SJSA1 (cell line): Measurements from ENCODE around the gene MRM2. TPM values are rescaled to one million over a fixed set of nuclear protein-coding genes. Genes with fewer than 3 reads are reported as not detected.

Experiments used
- DNase-seq, 2 experiments: peaks; one replicate each; pipeline ENCODE4 v3.0.0-alpha.2; 2015 to 2020; ENCODE audit warnings: low spot score in 2 of 2, low read depth in 1 of 2
- H3K27ac ChIP-seq: fragments of 250-450 bp; sonication (Bioruptor Pico); 2 replicates; pipeline ENCODE4 v1.5.1; 2020; ENCODE audit warnings: mild to moderate bottlenecking, moderate library complexity
- H3K27me3 ChIP-seq: fragments of 250-450 bp; sonication (Bioruptor Pico); replicated peaks from 2 replicates; pipeline ENCODE4 v1.5.1; 2020; ENCODE audit warnings: mild to moderate bottlenecking, moderate library complexity
- H3K36me3 ChIP-seq: fragments of 250-450 bp; sonication (Bioruptor Pico); 2 replicates; pipeline ENCODE4 v1.5.1; 2020; ENCODE audit warnings: mild to moderate bottlenecking
- H3K4me1 ChIP-seq: fragments of 250-450 bp; sonication (Bioruptor Pico); replicated peaks from 2 replicates; pipeline ENCODE4 v1.6.1; 2021; ENCODE audit warnings: mild to moderate bottlenecking
- H3K4me3 ChIP-seq: fragments of 250-450 bp; sonication (Bioruptor Pico); 2 replicates; pipeline ENCODE4 v1.5.1; 2020; ENCODE audit warnings: mild to moderate bottlenecking
- H3K9me3 ChIP-seq: fragments of 250-450 bp; sonication (Bioruptor Pico); replicated peaks from 2 replicates; pipeline ENCODE4 v1.5.1; 2020; ENCODE audit warnings: mild to moderate bottlenecking
- total RNA-seq: library from RNA; depleted of rRNA; stranded (reverse); fragments of >200 nt; shearing (Covaris generic); gene quantifications from 2 replicates; pipeline ENCODE4 v1.2.3, GENCODE V29; 2014

MRM2 gene
- total RNA-seq, 1 experiment from 2014 or later: 31.6 TPM

- Histone ChIP-seq H3K27me3 (no peaks in the 10 kb centered on the region), H3K4me3 (no peak overlapping the region), H3K9me3 (0 out of 2 replicates have a peak, but pooled peaks cover 3% of the 10 kb centered on the region), H3K36me3 (peaks cover 22% of the 10 kb centered on the region), H3K27ac (peak overlapping the region; percentile 59), H3K4me1 (peaks cover 24% of the 10 kb centered on the region)
- DNase-seq: peak; percentile 84 to 89
Observed at GRCh38 chr7:2248984-2249694, 7.1 kb upstream of the MRM2 start.

- H3K4me3 ChIP-seq: no peak overlapping the region
- no peak overlapping the region for H3K27ac ChIP-seq
- H3K27me3 ChIP-seq: no peaks in the 10 kb centered on the region
- DNase-seq: no peak
- peaks cover 14% of the 10 kb centered on the region for H3K36me3 ChIP-seq
- H3K9me3 ChIP-seq: 0 out of 2 replicates have a peak, but pooled peaks cover 3% of the 10 kb centered on the region
- H3K4me1 ChIP-seq: peaks cover 36% of the 10 kb centered on the region
Observed at GRCh38 chr7:2247141-2247995, 5.4 kb upstream of the MRM2 start.

GRCh38 chr7:2245883-2246675 is 4.1 kb upstream of the MRM2 start:
- H3K27me3 ChIP-seq: no peaks in the 10 kb centered on the region
- peaks cover 40% of the 10 kb centered on the region for H3K4me1 ChIP-seq
- no peak overlapping the region for H3K27ac ChIP-seq
- H3K36me3 ChIP-seq: peaks cover 17% of the 10 kb centered on the region
- no peak for DNase-seq
- H3K9me3 ChIP-seq: 0 out of 2 replicates have a peak, but pooled peaks cover 3% of the 10 kb centered on the region
- H3K4me3 ChIP-seq: no peak overlapping the region

- no peaks in the 10 kb centered on the region for H3K27me3 ChIP-seq
- no peak overlapping the region for H3K4me3 ChIP-seq
- peaks cover 16% of the 10 kb centered on the region for H3K36me3 ChIP-seq
- no peak overlapping the region for H3K27ac ChIP-seq
- peaks cover 32% of the 10 kb centered on the region for H3K4me1 ChIP-seq
- no peaks in the 10 kb centered on the region for H3K9me3 ChIP-seq
- no peak for DNase-seq
Observed at GRCh38 chr7:2244404-2244995, 2.5 kb upstream of the MRM2 start.

GRCh38 chr7:2243458-2243857 is 1.5 kb upstream of the MRM2 start:
- no peaks in the 10 kb centered on the region for H3K9me3 ChIP-seq
- DNase-seq: no peak
- H3K4me1 ChIP-seq: peaks cover 22% of the 10 kb centered on the region
- H3K4me3 ChIP-seq: 0 out of 2 replicates have a peak overlapping the region, but pooled peaks have one; percentile 92
- peaks cover 23% of the 10 kb centered on the region for H3K36me3 ChIP-seq
- no peaks in the 10 kb centered on the region for H3K27me3 ChIP-seq
- H3K27ac ChIP-seq: no peak overlapping the region

- peak overlapping the region; percentile 41 for H3K27ac ChIP-seq
- DNase-seq: peak in 1 of 2 experiments; percentile 65
- H3K4me3 ChIP-seq: peak overlapping the region; percentile 92
- no peaks in the 10 kb centered on the region for H3K27me3 ChIP-seq
- H3K4me1 ChIP-seq: peaks cover 17% of the 10 kb centered on the region
- H3K36me3 ChIP-seq: peaks cover 30% of the 10 kb centered on the region
- no peaks in the 10 kb centered on the region for H3K9me3 ChIP-seq
Observed at GRCh38 chr7:2242541-2243429, 780 bp upstream of the MRM2 start.

GRCh38 chr7:2239242-2239641 is 2.8 kb downstream of the MRM2 start:
- H3K36me3 ChIP-seq: peaks cover 65% of the 10 kb centered on the region
- H3K4me1 ChIP-seq: peaks cover 19% of the 10 kb centered on the region
- no peak overlapping the region for H3K27ac ChIP-seq
- H3K4me3 ChIP-seq: no peak overlapping the region
- no peaks in the 10 kb centered on the region for H3K9me3 ChIP-seq
- no peaks in the 10 kb centered on the region for H3K27me3 ChIP-seq
- DNase-seq: no peak

- Histone ChIP-seq H3K27me3 (no peaks in the 10 kb centered on the region), H3K4me3 (no peak overlapping the region), H3K9me3 (no peaks in the 10 kb centered on the region), H3K27ac (no peak overlapping the region), H3K36me3 (peaks cover 72% of the 10 kb centered on the region), H3K4me1 (peaks cover 13% of the 10 kb centered on the region)
- no peak for DNase-seq
Observed at GRCh38 chr7:2237109-2237602, 4.8 kb downstream of the MRM2 start.

GRCh38 chr7:2233926-2234325 is 8.1 kb downstream of the MRM2 start:
- H3K4me3 ChIP-seq: no peak overlapping the region
- peaks cover 14% of the 10 kb centered on the region for H3K4me1 ChIP-seq
- peaks cover 72% of the 10 kb centered on the region for H3K36me3 ChIP-seq
- H3K27me3 ChIP-seq: no peaks in the 10 kb centered on the region
- no peak overlapping the region for H3K27ac ChIP-seq
- no peak for DNase-seq
- H3K9me3 ChIP-seq: no peaks in the 10 kb centered on the region

- Histone ChIP-seq H3K27me3 (no peaks in the 10 kb centered on the region), H3K9me3 (no peaks in the 10 kb centered on the region), H3K4me1 (peaks cover 14% of the 10 kb centered on the region), H3K36me3 (peaks cover 73% of the 10 kb centered on the region), H3K4me3 (peak within 1 kb of the TSS; percentile 73), H3K27ac (peak within 1 kb of the TSS; percentile 39)
- DNase-seq: peak; percentile 88 to 92
Observed at GRCh38 chr7:2232766-2233520, 9.1 kb downstream of the MRM2 start, which contains the start of gene MAD1L1. Gene MAD1L1 (minus strand): TSS chr7:2232945. CDS start chr7:2230133, 2,812 bp downstream.

GRCh38 chr7:2231992-2232765 is 9.8 kb downstream of the MRM2 start:
- H3K27me3 ChIP-seq: no peaks in the 10 kb centered on the region
- H3K27ac ChIP-seq: peak overlapping the region; percentile 39
- H3K9me3 ChIP-seq: no peaks in the 10 kb centered on the region
- peaks cover 14% of the 10 kb centered on the region for H3K4me1 ChIP-seq
- DNase-seq: peak in 1 of 2 experiments; percentile 33
- H3K4me3 ChIP-seq: peak overlapping the region; percentile 73
- H3K36me3 ChIP-seq: peaks cover 68% of the 10 kb centered on the region
